ENCODE results near the gene TACC2.

Gene TACC2

GRCh38 chr10:122291739-122292138 is 302.8 kb downstream of the TACC2 start:
- TF ChIP-seq ZFP3 (CRISPR knock-in tag; IDR thresholded peaks at IDR 0.05), result no peak
- no peak for TF ChIP-seq ZNF565 (CRISPR knock-in tag; conservative IDR thresholded peaks at IDR 0.05; ENCODE audit: low read depth)
- TF ChIP-seq, protein P1, sequence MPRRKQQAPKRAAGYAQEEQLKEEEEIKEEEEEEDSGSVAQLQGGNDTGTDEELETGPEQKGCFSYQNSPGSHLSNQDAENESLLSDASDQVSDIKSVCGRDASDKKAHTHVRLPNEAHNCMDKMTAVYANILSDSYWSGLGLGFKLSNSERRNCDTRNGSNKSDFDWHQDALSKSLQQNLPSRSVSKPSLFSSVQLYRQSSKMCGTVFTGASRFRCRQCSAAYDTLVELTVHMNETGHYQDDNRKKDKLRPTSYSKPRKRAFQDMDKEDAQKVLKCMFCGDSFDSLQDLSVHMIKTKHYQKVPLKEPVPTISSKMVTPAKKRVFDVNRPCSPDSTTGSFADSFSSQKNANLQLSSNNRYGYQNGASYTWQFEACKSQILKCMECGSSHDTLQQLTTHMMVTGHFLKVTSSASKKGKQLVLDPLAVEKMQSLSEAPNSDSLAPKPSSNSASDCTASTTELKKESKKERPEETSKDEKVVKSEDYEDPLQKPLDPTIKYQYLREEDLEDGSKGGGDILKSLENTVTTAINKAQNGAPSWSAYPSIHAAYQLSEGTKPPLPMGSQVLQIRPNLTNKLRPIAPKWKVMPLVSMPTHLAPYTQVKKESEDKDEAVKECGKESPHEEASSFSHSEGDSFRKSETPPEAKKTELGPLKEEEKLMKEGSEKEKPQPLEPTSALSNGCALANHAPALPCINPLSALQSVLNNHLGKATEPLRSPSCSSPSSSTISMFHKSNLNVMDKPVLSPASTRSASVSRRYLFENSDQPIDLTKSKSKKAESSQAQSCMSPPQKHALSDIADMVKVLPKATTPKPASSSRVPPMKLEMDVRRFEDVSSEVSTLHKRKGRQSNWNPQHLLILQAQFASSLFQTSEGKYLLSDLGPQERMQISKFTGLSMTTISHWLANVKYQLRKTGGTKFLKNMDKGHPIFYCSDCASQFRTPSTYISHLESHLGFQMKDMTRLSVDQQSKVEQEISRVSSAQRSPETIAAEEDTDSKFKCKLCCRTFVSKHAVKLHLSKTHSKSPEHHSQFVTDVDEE (CRISPR knock-in tag; IDR thresholded peaks at IDR 0.05), result no peak
- TF ChIP-seq, protein P2, sequence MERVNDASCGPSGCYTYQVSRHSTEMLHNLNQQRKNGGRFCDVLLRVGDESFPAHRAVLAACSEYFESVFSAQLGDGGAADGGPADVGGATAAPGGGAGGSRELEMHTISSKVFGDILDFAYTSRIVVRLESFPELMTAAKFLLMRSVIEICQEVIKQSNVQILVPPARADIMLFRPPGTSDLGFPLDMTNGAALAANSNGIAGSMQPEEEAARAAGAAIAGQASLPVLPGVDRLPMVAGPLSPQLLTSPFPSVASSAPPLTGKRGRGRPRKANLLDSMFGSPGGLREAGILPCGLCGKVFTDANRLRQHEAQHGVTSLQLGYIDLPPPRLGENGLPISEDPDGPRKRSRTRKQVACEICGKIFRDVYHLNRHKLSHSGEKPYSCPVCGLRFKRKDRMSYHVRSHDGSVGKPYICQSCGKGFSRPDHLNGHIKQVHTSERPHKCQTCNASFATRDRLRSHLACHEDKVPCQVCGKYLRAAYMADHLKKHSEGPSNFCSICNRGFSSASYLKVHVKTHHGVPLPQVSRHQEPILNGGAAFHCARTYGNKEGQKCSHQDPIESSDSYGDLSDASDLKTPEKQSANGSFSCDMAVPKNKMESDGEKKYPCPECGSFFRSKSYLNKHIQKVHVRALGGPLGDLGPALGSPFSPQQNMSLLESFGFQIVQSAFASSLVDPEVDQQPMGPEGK (CRISPR knock-in tag; IDR thresholded peaks at IDR 0.05; ENCODE audit: borderline replicate concordance), result no peak
- no peak for TF ChIP-seq PPARA (CRISPR knock-in tag; IDR thresholded peaks at IDR 0.05; ENCODE audit: borderline replicate concordance)
- TF ChIP-seq ARNTL (CRISPR knock-in tag; IDR thresholded peaks at IDR 0.05; ENCODE audit: borderline replicate concordance, low read depth), result no peak
- TF ChIP-seq TOX (CRISPR knock-in tag; IDR thresholded peaks at IDR 0.05; ENCODE audit: borderline replicate concordance), result no peak
- TF ChIP-seq ZC3H10 (CRISPR knock-in tag; IDR thresholded peaks at IDR 0.05), result no peak
- ATAC-seq, result no peak

DNA sequence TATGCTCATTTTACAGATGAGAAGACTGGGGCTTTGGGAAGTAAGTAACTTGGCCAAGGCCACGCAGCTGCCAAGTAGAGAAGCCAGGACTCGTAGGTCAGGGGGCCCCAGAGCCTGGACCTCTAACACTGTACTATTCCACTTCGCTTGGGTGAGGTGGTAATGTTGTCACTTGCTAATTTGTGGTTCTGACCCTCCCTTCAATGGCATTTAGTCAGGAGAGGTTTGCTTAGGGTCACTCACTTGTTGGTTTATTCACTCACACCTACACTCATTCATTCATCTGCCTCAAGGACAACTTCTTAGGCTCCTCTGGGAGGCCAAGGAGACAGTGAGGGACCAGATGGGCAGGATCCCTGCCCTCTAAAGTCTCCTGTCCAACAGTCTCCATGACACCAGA is 303.4 kb downstream of the TACC2 start:
- TF ChIP-seq ESRRG (CRISPR knock-in tag; IDR thresholded peaks at IDR 0.05), result no peak
- TF ChIP-seq, protein P2 (CRISPR knock-in tag; IDR thresholded peaks at IDR 0.05; ENCODE audit: borderline replicate concordance), result no peak
- no peak for ATAC-seq

DNA sequence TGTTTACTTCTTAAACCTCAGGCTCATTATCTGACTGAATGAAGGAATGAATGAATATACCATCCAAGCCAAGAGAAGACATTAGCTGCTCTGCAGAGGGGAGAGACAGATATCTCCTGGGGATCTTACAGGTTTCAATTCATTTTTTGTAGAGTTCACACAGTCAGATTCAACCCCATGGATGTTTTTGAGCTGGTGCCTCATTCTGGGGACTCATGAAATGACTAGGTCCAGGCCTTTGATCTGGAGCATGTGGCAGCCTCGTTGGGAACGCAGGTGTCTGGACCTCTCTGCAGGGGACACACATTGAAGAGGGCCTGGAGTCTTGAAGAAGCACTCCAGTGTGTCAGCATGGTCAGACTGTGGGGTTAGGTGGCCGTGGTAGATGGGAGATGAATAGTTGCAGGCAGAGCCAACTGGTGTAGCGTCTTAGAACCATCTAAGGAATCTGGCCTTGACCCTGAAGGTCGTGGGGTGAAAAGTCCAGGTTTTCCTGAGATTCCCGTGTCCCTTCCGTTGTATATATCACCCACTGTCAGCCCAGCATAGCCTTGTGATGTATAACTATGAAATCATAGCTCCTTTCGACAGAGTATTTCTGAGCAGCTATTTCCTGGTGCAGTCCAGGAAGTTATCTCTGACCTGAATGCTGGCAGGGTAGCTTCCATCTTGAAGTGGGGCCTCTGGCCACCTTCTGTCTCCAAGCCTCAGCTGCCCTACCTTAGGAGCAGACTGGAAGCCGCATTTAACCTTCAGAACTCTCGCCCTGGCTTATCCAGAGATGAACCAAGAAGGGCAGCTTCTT is 304.4 kb downstream of the TACC2 start:
- TF ChIP-seq ZNF565 (CRISPR knock-in tag; conservative IDR thresholded peaks at IDR 0.05; ENCODE audit: low read depth), result no peak
- no peak for TF ChIP-seq ZNF8 (CRISPR knock-in tag; IDR thresholded peaks at IDR 0.05)
- no peak for TF ChIP-seq TCF4 (CRISPR knock-in tag; IDR thresholded peaks at IDR 0.05; ENCODE audit: borderline replicate concordance)
- TF ChIP-seq SNAI2 (CRISPR knock-in tag; IDR thresholded peaks at IDR 0.05), result no peak
- no peak for TF ChIP-seq TOX (CRISPR knock-in tag; IDR thresholded peaks at IDR 0.05; ENCODE audit: borderline replicate concordance)
- no peak for TF ChIP-seq ARNTL (CRISPR knock-in tag; IDR thresholded peaks at IDR 0.05; ENCODE audit: borderline replicate concordance, low read depth)
- TF ChIP-seq, protein P2 (CRISPR knock-in tag; IDR thresholded peaks at IDR 0.05; ENCODE audit: borderline replicate concordance), result no peak
- no peak for ATAC-seq

GRCh38 chr10:122293961-122294380 is 305.0 kb downstream of the TACC2 start:
- no peak for ATAC-seq
- TF ChIP-seq ARNTL (CRISPR knock-in tag; IDR thresholded peaks at IDR 0.05; ENCODE audit: borderline replicate concordance, low read depth) (no peak), ZFP3 (CRISPR knock-in tag; IDR thresholded peaks at IDR 0.05) (no peak), CSRNP3 (CRISPR knock-in tag; IDR thresholded peaks at IDR 0.05) (no peak), ZNF8 (CRISPR knock-in tag; IDR thresholded peaks at IDR 0.05) (no peak), ESRRG (CRISPR knock-in tag; IDR thresholded peaks at IDR 0.05) (no peak), TOX (CRISPR knock-in tag; IDR thresholded peaks at IDR 0.05; ENCODE audit: borderline replicate concordance) (no peak), CSDC2 (CRISPR knock-in tag; IDR thresholded peaks at IDR 0.05) (no peak), RARB (CRISPR knock-in tag; IDR thresholded peaks at IDR 0.05) (no peak), ZC3H10 (CRISPR knock-in tag; IDR thresholded peaks at IDR 0.05) (no peak), TCF4 (CRISPR knock-in tag; IDR thresholded peaks at IDR 0.05; ENCODE audit: borderline replicate concordance) (no peak), BACH2 (CRISPR knock-in tag; IDR thresholded peaks at IDR 0.05; ENCODE audit: borderline replicate concordance) (no peak)
- TF ChIP-seq, protein P3, sequence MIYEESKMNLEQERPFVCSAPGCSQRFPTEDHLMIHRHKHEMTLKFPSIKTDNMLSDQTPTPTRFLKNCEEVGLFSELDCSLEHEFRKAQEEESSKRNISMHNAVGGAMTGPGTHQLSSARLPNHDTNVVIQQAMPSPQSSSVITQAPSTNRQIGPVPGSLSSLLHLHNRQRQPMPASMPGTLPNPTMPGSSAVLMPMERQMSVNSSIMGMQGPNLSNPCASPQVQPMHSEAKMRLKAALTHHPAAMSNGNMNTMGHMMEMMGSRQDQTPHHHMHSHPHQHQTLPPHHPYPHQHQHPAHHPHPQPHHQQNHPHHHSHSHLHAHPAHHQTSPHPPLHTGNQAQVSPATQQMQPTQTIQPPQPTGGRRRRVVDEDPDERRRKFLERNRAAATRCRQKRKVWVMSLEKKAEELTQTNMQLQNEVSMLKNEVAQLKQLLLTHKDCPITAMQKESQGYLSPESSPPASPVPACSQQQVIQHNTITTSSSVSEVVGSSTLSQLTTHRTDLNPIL (CRISPR knock-in tag; IDR thresholded peaks at IDR 0.05; ENCODE audit: low read depth), result no peak
- TF ChIP-seq, protein P1 (CRISPR knock-in tag; IDR thresholded peaks at IDR 0.05), result no peak

Measured in SK-N-SH treated with all-trans-retinoic acid at 6 μM for 48 hours (cell line).